Astrocyte (in vitro differentiated cells and primary cell): ENCODE data around the gene NBL1. TPM values are rescaled to one million over a fixed set of nuclear protein-coding genes. Genes with fewer than 3 reads are reported as not detected.

ENCODE experiments used
- DNase-seq: peaks from one replicate; pipeline ENCODE4 v3.0.0-alpha.2; 2010; ENCODE audit warnings: low read depth
- FAIRE-seq: peaks from 2 replicates; lab custom pipeline; 2011; peaks lifted over from hg19 to GRCh38; lab: Jason Lieb, UNC
- H2AFZ ChIP-seq: 2 replicates; pipeline ENCODE4 v1.6.0; 2012; ENCODE audit warnings: low read depth, low read length, inconsistent platforms
- H3K27ac ChIP-seq: 2 replicates; pipeline ENCODE4 v1.5.1; 2011; ENCODE audit warnings: low read depth, low read length, inconsistent platforms
- H3K27me3 ChIP-seq: 2 replicates; pipeline ENCODE4 v1.6.0; 2011; ENCODE audit warnings: low read length, inconsistent platforms; ENCODE audit not compliant: insufficient read depth
- H3K36me3 ChIP-seq: 2 replicates; pipeline ENCODE4 v1.5.1; 2011; ENCODE audit warnings: low read length, inconsistent platforms; ENCODE audit not compliant: insufficient read depth
- H3K4me1 ChIP-seq: 2 replicates; pipeline ENCODE4 v1.5.1; 2011; ENCODE audit warnings: low read length, inconsistent platforms; ENCODE audit not compliant: insufficient read depth
- H3K4me2 ChIP-seq: 2 replicates; pipeline ENCODE4 v1.6.0; 2012; ENCODE audit warnings: low read length, inconsistent platforms
- H3K4me3 ChIP-seq: 2 replicates; pipeline ENCODE4 v1.5.1; 2011; ENCODE audit warnings: low read depth, mild to moderate bottlenecking, low read length, inconsistent platforms; ENCODE audit not compliant: insufficient read depth
- H3K79me2 ChIP-seq: 2 replicates; pipeline ENCODE4 v1.6.0; 2012; ENCODE audit warnings: mild to moderate bottlenecking, low read length, inconsistent platforms; ENCODE audit not compliant: insufficient read depth
- H3K9ac ChIP-seq: 2 replicates; pipeline ENCODE4 v1.6.0; 2012; ENCODE audit warnings: mild to moderate bottlenecking, low read length, inconsistent platforms
- H3K9me3 ChIP-seq: 2 replicates; pipeline ENCODE4 v1.5.1; 2012; ENCODE audit warnings: low read depth, mild to moderate bottlenecking, low read length, inconsistent platforms; ENCODE audit not compliant: insufficient read depth
- H4K20me1 ChIP-seq: 2 replicates; pipeline ENCODE4 v1.6.0; 2012; ENCODE audit warnings: low read length, inconsistent platforms; ENCODE audit not compliant: insufficient read depth
- H3K27ac Mint-ChIP-seq: one replicate; pipeline ENCODE4 v1.8.0; 2021; ENCODE audit warnings: mild to moderate bottlenecking, mixed read lengths; ENCODE audit not compliant: unreplicated experiment
- H3K27me3 Mint-ChIP-seq: one replicate; pipeline ENCODE4 v1.8.0; 2021; ENCODE audit warnings: low read depth, mixed read lengths; ENCODE audit not compliant: unreplicated experiment
- H3K36me3 Mint-ChIP-seq: one replicate; pipeline ENCODE4 v1.8.0; 2021; ENCODE audit warnings: low read depth, mixed read lengths; ENCODE audit not compliant: unreplicated experiment
- H3K4me1 Mint-ChIP-seq: one replicate; pipeline ENCODE4 v1.8.0; 2021; ENCODE audit warnings: low read depth, mixed read lengths; ENCODE audit not compliant: unreplicated experiment
- H3K4me3 Mint-ChIP-seq: one replicate; pipeline ENCODE4 v1.8.0; 2021; ENCODE audit warnings: mild to moderate bottlenecking, moderate library complexity, mixed read lengths; ENCODE audit not compliant: unreplicated experiment
- H3K9me3 Mint-ChIP-seq: one replicate; pipeline ENCODE4 v1.8.0; 2021; ENCODE audit warnings: mild to moderate bottlenecking, mixed read lengths; ENCODE audit not compliant: unreplicated experiment
- EZH2 ChIP-seq: IDR thresholded peaks from 2 replicates; pipeline ENCODE4 v1.6.1; 2012; ENCODE audit warnings: mild to moderate bottlenecking, low read length, inconsistent platforms; ENCODE audit not compliant: insufficient read depth
- total RNA-seq: library from RNA; stranded (reverse); gene quantifications from 2 replicates; pipeline ENCODE4 v1.2.1, GENCODE V29; 2021
- TF ChIP-seq, protein P1 (sequence below): IDR thresholded peaks from 2 replicates; pipeline ENCODE4 v1.5.1; 2011; ENCODE audit warnings: low read depth, mild to moderate bottlenecking, inconsistent platforms, low read length, moderate library complexity; ENCODE audit not compliant: insufficient read depth

NBL1 gene
- total RNA-seq, 1 donor from 2014 or later = 58.3 TPM

GRCh38 chr1:19644681-19645410, 735 bp downstream of the NBL1 start:
- Histone ChIP-seq H3K27me3 (no peaks in the 10 kb centered on the region), H3K4me2 (peak overlapping the region; percentile 100), H4K20me1 (peaks cover 47% of the 10 kb centered on the region), H3K36me3 (no peaks in the 10 kb centered on the region), H2AFZ (peak overlapping the region; percentile 79), H3K9ac (peak overlapping the region; percentile 92), H3K27ac (peak overlapping the region; percentile 40), H3K4me1 (peaks cover 37% of the 10 kb centered on the region), H3K9me3 (no peaks in the 10 kb centered on the region), H3K79me2 (peaks cover 50% of the 10 kb centered on the region), H3K4me3 (peak overlapping the region; percentile 78)
- TF ChIP-seq, protein P1, sequence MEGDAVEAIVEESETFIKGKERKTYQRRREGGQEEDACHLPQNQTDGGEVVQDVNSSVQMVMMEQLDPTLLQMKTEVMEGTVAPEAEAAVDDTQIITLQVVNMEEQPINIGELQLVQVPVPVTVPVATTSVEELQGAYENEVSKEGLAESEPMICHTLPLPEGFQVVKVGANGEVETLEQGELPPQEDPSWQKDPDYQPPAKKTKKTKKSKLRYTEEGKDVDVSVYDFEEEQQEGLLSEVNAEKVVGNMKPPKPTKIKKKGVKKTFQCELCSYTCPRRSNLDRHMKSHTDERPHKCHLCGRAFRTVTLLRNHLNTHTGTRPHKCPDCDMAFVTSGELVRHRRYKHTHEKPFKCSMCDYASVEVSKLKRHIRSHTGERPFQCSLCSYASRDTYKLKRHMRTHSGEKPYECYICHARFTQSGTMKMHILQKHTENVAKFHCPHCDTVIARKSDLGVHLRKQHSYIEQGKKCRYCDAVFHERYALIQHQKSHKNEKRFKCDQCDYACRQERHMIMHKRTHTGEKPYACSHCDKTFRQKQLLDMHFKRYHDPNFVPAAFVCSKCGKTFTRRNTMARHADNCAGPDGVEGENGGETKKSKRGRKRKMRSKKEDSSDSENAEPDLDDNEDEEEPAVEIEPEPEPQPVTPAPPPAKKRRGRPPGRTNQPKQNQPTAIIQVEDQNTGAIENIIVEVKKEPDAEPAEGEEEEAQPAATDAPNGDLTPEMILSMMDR = no peak
- TF ChIP-seq EZH2 = no peak
- H3K27ac Mint-ChIP-seq = peak overlapping the region; percentile 63
- H3K36me3 Mint-ChIP-seq = peaks cover 2% of the 10 kb centered on the region
- DNase-seq (no peak), FAIRE-seq (no peak)
- peaks cover 17% of the 10 kb centered on the region for H3K4me1 Mint-ChIP-seq
- H3K9me3 Mint-ChIP-seq = no peaks in the 10 kb centered on the region
- H3K27me3 Mint-ChIP-seq = peaks cover 9% of the 10 kb centered on the region
- peak overlapping the region; percentile 98 for H3K4me3 Mint-ChIP-seq

GRCh38 chr1:19645411-19646251, 1.5 kb downstream of the NBL1 start:
- no peaks in the 10 kb centered on the region for H3K27me3 ChIP-seq
- no peak for DNase-seq
- no peak for FAIRE-seq
- peaks cover 30% of the 10 kb centered on the region for H3K4me1 ChIP-seq
- peak overlapping the region; percentile 78 for H3K4me3 ChIP-seq
- peak overlapping the region; percentile 92 for H3K9ac ChIP-seq
- H3K9me3 ChIP-seq = no peaks in the 10 kb centered on the region
- peak overlapping the region; percentile 79 for H2AFZ ChIP-seq
- Mint-ChIP-seq H3K27me3 (peaks cover 9% of the 10 kb centered on the region), H3K9me3 (no peaks in the 10 kb centered on the region), H3K4me1 (peaks cover 10% of the 10 kb centered on the region), H3K27ac (peak overlapping the region; percentile 62), H3K4me3 (peak overlapping the region; percentile 98), H3K36me3 (peaks cover 2% of the 10 kb centered on the region)
- H3K79me2 ChIP-seq = peaks cover 58% of the 10 kb centered on the region
- no peak overlapping the region for H3K27ac ChIP-seq
- no peaks in the 10 kb centered on the region for H3K36me3 ChIP-seq
- H4K20me1 ChIP-seq = peaks cover 55% of the 10 kb centered on the region
- H3K4me2 ChIP-seq = peak overlapping the region; percentile 100
- no peak for TF ChIP-seq EZH2
- TF ChIP-seq, protein P1 = no peak
